ENCODE results near the gene MSL1.

GRCh38 chr17:40094874-40095273 lies 26.9 kb upstream of the MSL1 start:
- TF ChIP-seq CTCF (IDR thresholded peaks at IDR 0.05) (no peak), POLR2AphosphoS5 (IDR thresholded peaks at IDR 0.05) (no peak)
